GM06990 (cell line): Measurements from ENCODE around the gene CRISP1.

Source experiments
- DNase-seq: peaks from one replicate; pipeline ENCODE4 v3.0.0-alpha.2; 2011; ENCODE audit not compliant: insufficient read length; ENCODE audit errors: extremely low read depth
- H3K27me3 ChIP-seq: replicated peaks from 2 replicates; pipeline ENCODE4 v1.6.0; 2011; ENCODE audit warnings: low read length; ENCODE audit not compliant: control insufficient read depth, insufficient read depth
- H3K36me3 ChIP-seq: 2 replicates; pipeline ENCODE4 v1.5.1; 2011; ENCODE audit warnings: low read length; ENCODE audit not compliant: control insufficient read depth, insufficient read depth
- H3K4me3 ChIP-seq: replicated peaks from 2 replicates; pipeline ENCODE4 v1.5.1; 2011; ENCODE audit warnings: low read depth, mild to moderate bottlenecking, control low read depth, low read length
- TF ChIP-seq, protein P1 (sequence below): IDR thresholded peaks from 2 replicates; pipeline ENCODE4 v1.5.1; 2011; ENCODE audit warnings: low read length, control low read depth, mild to moderate bottlenecking, inconsistent platforms; ENCODE audit not compliant: insufficient read depth, poor library complexity, severe bottlenecking

The CRISP1 gene

DNA sequence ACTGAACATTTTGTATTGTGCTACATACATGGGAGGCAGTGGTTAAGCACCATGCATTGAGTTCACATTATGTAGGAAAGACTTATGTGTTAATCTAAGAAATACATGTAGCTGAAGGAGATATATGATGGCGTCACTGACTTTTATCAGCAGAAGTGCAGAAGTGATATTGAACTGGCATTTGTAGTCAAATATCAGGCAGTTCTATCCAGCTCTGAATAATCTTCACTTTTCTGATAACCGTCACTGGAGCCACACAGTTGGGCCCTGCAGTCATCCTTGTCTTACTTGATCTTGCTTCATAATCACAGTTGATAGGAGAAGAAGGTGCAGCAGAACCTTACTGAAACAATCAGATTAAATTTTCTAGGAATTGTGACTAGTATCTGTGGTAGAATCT lies 26.4 kb downstream of the CRISP1 start:
- H3K36me3 ChIP-seq = no peaks in the 10 kb centered on the region

GRCh38 chr6:49839162-49839561 lies 27.2 kb downstream of the CRISP1 start:
- no peak overlapping the region for H3K4me3 ChIP-seq
- no peaks in the 10 kb centered on the region for H3K27me3 ChIP-seq
- no peak for DNase-seq
- H3K36me3 ChIP-seq = no peaks in the 10 kb centered on the region
- TF ChIP-seq, protein P1, sequence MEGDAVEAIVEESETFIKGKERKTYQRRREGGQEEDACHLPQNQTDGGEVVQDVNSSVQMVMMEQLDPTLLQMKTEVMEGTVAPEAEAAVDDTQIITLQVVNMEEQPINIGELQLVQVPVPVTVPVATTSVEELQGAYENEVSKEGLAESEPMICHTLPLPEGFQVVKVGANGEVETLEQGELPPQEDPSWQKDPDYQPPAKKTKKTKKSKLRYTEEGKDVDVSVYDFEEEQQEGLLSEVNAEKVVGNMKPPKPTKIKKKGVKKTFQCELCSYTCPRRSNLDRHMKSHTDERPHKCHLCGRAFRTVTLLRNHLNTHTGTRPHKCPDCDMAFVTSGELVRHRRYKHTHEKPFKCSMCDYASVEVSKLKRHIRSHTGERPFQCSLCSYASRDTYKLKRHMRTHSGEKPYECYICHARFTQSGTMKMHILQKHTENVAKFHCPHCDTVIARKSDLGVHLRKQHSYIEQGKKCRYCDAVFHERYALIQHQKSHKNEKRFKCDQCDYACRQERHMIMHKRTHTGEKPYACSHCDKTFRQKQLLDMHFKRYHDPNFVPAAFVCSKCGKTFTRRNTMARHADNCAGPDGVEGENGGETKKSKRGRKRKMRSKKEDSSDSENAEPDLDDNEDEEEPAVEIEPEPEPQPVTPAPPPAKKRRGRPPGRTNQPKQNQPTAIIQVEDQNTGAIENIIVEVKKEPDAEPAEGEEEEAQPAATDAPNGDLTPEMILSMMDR = no peak

More for the DNA sequence above, 26.4 kb downstream of the CRISP1 start:
- H3K27me3 ChIP-seq = no peaks in the 10 kb centered on the region
- TF ChIP-seq, protein P1 = no peak
- H3K4me3 ChIP-seq = no peak overlapping the region
- DNase-seq = no peak

- TF ChIP-seq, protein P1 = no peak
- H3K27me3 ChIP-seq = no peaks in the 10 kb centered on the region
- DNase-seq = no peak
- H3K36me3 ChIP-seq = no peaks in the 10 kb centered on the region
- H3K4me3 ChIP-seq = no peak overlapping the region
Observed at GRCh38 chr6:49835140-49835539, 31.2 kb downstream of the CRISP1 start.

- Histone ChIP-seq H3K36me3 (no peaks in the 10 kb centered on the region), H3K4me3 (no peak overlapping the region), H3K27me3 (no peaks in the 10 kb centered on the region)
- DNase-seq = no peak
- TF ChIP-seq, protein P1 = no peak
Observed at GRCh38 chr6:49833386-49833785, 32.9 kb downstream of the CRISP1 start.

GRCh38 chr6:49826743-49827406 lies 39.5 kb downstream of the CRISP1 start:
- no peak overlapping the region for H3K4me3 ChIP-seq
- TF ChIP-seq, protein P1 = no peak
- no peaks in the 10 kb centered on the region for H3K36me3 ChIP-seq
- no peak for DNase-seq
- no peaks in the 10 kb centered on the region for H3K27me3 ChIP-seq

GRCh38 chr6:49815166-49815565 lies 51.2 kb downstream of the CRISP1 start:
- TF ChIP-seq, protein P1 = no peak
- DNase-seq = no peak

More at GRCh38 chr6:49815166-49815565, 51.2 kb downstream of the CRISP1 start:
- no peaks in the 10 kb centered on the region for H3K27me3 ChIP-seq
- H3K36me3 ChIP-seq = no peaks in the 10 kb centered on the region
- no peak overlapping the region for H3K4me3 ChIP-seq
